ENCODE results near the gene TSPEAR.
"Not testable (repeated sequence)": the region's sequence is repeated elsewhere in the genome, so short reads cannot be mapped to it uniquely, and the experiment has no call there.

TSPEAR gene

GRCh38 chr21:44589094-44589493 lies 122.3 kb downstream of the TSPEAR start:
- no peak for DNase-seq (ENCODE audit: low spot score)

- no peak for DNase-seq (ENCODE audit: low spot score)
Measured at GRCh38 chr21:44585892-44586291, 125.5 kb downstream of the TSPEAR start.

GRCh38 chr21:44583800-44584147 lies 127.6 kb downstream of the TSPEAR start:
- no peak for DNase-seq (ENCODE audit: low spot score)

- no peak for DNase-seq (ENCODE audit: low spot score)
Measured at GRCh38 chr21:44583089-44583799, 128.1 kb downstream of the TSPEAR start.

- DNase-seq (ENCODE audit: low spot score): no peak
Measured at GRCh38 chr21:44582055-44582454, 129.3 kb downstream of the TSPEAR start.

GRCh38 chr21:44581158-44581557 lies 130.2 kb downstream of the TSPEAR start:
- no peak for DNase-seq (ENCODE audit: low spot score)

GRCh38 chr21:44580231-44580821 lies 131.0 kb downstream of the TSPEAR start, which contains the start of gene KRTAP10-5:
Gene KRTAP10-5, minus strand, starts transcription at chr21:44580604. Its CDS starts 26 bp downstream, at chr21:44580578.
- DNase-seq (ENCODE audit: low spot score): not testable (repeated sequence)

- no peak for DNase-seq (ENCODE audit: low spot score)
Measured at GRCh38 chr21:44579833-44580144, 131.6 kb downstream of the TSPEAR start.

GRCh38 chr21:44579056-44579832 lies 132.1 kb downstream of the TSPEAR start:
- DNase-seq (ENCODE audit: low spot score): no peak

- no peak for DNase-seq (ENCODE audit: low spot score)
Measured at GRCh38 chr21:44578371-44579055, 132.9 kb downstream of the TSPEAR start.

- no peak for DNase-seq (ENCODE audit: low spot score)
Measured at GRCh38 chr21:44576025-44576420, 135.3 kb downstream of the TSPEAR start.

- no peak for DNase-seq (ENCODE audit: low spot score)
Measured at GRCh38 chr21:44575307-44576024, 135.9 kb downstream of the TSPEAR start.

GRCh38 chr21:44574457-44575306 lies 136.7 kb downstream of the TSPEAR start:
- no peak for DNase-seq (ENCODE audit: low spot score)

GRCh38 chr21:44573630-44574456 lies 137.5 kb downstream of the TSPEAR start, which contains the start of gene KRTAP10-4:
Gene KRTAP10-4, plus strand, starts transcription at chr21:44573729. Its CDS starts 30 bp downstream, at chr21:44573759.
- DNase-seq (ENCODE audit: low spot score): not testable (repeated sequence)

- no peak for DNase-seq (ENCODE audit: low spot score)
Measured at GRCh38 chr21:44572959-44573583, 138.3 kb downstream of the TSPEAR start.

- DNase-seq (ENCODE audit: low spot score): no peak
Measured at GRCh38 chr21:44571844-44572782, 139.3 kb downstream of the TSPEAR start.

- no peak for DNase-seq (ENCODE audit: low spot score)
Measured at GRCh38 chr21:44571296-44571695, 140.1 kb downstream of the TSPEAR start.

GRCh38 chr21:44569861-44570517 lies 141.4 kb downstream of the TSPEAR start:
- no peak for DNase-seq (ENCODE audit: low spot score)

Data from AG08395 (cell line).